Measurements from ENCODE around the gene CEP68.

GRCh38 chr2:65103013-65103715, 46.9 kb downstream of the CEP68 start:
- TF ChIP-seq TAF1 (IDR thresholded peaks at IDR 0.05; ENCODE audit: low read depth, low read length), result no peak
- TF ChIP-seq POLR2A (IDR thresholded peaks at IDR 0.05; ENCODE audit: low read depth, low read length), result no peak
- TF ChIP-seq POLR2AphosphoS5 (IDR thresholded peaks at IDR 0.05; ENCODE audit: low read depth, low read length), result no peak

Measured in GM12891 (cell line).